ENCODE measurements around the gene CAMTA2. TPM values are rescaled to one million over a fixed set of nuclear protein-coding genes. Genes with fewer than 3 reads are reported as not detected.

The CAMTA2 gene, protein sequence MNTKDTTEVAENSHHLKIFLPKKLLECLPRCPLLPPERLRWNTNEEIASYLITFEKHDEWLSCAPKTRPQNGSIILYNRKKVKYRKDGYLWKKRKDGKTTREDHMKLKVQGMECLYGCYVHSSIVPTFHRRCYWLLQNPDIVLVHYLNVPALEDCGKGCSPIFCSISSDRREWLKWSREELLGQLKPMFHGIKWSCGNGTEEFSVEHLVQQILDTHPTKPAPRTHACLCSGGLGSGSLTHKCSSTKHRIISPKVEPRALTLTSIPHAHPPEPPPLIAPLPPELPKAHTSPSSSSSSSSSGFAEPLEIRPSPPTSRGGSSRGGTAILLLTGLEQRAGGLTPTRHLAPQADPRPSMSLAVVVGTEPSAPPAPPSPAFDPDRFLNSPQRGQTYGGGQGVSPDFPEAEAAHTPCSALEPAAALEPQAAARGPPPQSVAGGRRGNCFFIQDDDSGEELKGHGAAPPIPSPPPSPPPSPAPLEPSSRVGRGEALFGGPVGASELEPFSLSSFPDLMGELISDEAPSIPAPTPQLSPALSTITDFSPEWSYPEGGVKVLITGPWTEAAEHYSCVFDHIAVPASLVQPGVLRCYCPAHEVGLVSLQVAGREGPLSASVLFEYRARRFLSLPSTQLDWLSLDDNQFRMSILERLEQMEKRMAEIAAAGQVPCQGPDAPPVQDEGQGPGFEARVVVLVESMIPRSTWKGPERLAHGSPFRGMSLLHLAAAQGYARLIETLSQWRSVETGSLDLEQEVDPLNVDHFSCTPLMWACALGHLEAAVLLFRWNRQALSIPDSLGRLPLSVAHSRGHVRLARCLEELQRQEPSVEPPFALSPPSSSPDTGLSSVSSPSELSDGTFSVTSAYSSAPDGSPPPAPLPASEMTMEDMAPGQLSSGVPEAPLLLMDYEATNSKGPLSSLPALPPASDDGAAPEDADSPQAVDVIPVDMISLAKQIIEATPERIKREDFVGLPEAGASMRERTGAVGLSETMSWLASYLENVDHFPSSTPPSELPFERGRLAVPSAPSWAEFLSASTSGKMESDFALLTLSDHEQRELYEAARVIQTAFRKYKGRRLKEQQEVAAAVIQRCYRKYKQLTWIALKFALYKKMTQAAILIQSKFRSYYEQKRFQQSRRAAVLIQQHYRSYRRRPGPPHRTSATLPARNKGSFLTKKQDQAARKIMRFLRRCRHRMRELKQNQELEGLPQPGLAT
- 4.5 and 5.4 TPM in 2 replicates for total RNA-seq

DNA sequence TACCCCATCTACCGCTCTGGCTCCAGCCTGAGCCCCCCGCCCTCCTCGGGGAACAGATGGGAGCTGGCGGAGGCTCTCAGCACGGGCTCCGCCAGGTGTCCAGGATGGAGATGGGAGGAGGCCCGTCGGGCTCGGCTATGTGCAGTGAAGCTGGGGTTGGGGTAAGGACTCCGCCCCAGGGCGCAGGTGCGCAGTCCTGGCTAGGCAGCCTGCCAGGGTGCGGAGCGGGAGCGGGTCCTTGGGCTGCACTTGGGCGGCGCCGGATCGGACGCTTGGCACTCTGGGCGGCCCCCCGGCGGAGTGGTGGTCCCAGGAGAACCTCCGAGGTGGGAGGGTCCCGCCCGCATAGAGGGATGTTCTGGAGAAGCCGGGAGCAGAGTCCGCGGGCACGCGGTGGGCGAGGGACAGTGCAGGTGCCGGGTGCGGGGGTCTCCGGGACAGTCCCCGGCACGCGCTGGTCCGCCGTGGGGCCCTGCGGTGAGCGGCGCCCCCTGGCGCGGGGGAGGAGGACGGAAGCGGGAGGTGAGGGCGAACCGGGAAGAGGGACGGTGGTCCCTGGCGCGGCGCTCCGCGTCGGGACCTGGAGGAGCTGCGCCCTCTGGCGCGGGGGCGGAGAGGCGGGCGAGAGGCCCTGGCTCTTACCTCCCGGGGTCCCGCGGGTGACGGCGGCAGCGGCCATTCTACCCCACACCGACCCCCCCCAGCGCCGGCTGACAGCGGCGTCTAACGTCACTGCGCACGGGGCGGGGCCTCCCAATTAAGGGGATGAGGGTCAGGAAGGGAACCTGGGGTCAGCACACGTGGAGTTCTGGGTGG lies at the start of gene CAMTA2:
TSS of gene CAMTA2 (minus strand) at position 725 of the 816 bp plus-strand sequence. CDS start 1,453 bp downstream, outside the sequence.

DNA sequence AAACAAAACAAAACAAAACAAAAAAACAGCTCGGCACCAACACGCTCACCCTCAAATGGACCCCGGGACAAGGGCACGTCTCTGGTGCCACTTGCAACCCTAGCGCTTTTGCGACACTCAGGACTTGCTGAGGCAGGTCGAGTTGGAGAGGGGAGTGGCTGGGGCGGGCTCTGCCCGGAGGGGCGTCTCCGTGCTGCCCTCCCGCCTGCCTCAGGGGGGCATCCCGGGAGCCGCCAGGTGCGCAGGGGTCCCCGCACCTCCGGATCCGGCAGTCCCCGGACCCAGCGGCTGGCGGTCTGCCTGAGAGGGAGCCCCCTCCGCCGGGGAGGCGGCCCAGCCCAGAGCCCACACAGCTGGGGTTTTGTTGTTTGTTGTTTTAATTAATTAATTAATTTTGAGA lies 47.8 kb upstream of the CAMTA2 start, which contains the start of gene SLC52A1:
TSS of gene SLC52A1 (minus strand) at position 112 of the 400 bp plus-strand sequence. CDS start 820 bp downstream, outside the sequence.

DNA sequence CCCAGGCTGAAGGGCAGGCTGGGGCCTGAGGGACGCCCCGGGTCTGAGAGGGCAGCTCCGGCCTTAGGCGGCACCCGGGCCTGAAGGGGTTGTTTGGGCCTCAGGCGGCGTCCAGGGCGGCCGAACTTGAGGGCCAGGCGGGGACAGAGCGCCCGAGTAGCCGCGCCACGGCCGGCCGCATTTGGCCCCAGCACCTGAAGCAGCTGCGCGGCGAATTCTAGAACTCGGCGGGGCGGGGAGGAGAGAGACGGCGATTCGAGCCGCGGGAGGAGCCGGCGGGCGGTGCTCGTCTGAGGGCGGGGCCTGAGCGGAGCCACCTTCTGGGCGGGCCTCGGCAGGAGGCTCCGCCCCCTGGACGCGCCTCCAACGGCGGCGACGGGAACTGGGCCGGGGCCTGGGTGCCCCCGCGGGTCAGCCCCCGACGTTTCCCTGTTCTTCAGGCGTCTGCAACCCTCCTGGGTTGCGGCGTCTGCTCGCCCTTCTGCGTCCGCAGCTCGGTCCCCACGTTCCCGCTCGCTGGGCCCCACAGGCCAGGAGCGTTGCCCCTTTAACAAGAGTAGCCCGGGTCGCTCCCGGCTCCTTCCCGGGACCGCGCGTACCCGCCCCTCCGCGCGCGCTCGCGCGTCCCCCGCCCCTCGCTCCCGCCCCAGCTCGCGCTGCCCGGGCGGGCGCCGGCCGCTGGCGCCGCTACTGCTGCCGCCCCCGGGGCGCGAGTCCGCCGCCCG lies 10.0 kb upstream of the CAMTA2 start, which contains the start of the genes INCA1 and KIF1C:
TSS of gene INCA1 (minus strand) at position 221 of the 725 bp plus-strand sequence. CDS start 3,085 bp downstream, outside the sequence.
TSS of gene KIF1C (plus strand) at position 649 of the 725 bp plus-strand sequence. CDS start 2,297 bp downstream, outside the sequence.

DNA sequence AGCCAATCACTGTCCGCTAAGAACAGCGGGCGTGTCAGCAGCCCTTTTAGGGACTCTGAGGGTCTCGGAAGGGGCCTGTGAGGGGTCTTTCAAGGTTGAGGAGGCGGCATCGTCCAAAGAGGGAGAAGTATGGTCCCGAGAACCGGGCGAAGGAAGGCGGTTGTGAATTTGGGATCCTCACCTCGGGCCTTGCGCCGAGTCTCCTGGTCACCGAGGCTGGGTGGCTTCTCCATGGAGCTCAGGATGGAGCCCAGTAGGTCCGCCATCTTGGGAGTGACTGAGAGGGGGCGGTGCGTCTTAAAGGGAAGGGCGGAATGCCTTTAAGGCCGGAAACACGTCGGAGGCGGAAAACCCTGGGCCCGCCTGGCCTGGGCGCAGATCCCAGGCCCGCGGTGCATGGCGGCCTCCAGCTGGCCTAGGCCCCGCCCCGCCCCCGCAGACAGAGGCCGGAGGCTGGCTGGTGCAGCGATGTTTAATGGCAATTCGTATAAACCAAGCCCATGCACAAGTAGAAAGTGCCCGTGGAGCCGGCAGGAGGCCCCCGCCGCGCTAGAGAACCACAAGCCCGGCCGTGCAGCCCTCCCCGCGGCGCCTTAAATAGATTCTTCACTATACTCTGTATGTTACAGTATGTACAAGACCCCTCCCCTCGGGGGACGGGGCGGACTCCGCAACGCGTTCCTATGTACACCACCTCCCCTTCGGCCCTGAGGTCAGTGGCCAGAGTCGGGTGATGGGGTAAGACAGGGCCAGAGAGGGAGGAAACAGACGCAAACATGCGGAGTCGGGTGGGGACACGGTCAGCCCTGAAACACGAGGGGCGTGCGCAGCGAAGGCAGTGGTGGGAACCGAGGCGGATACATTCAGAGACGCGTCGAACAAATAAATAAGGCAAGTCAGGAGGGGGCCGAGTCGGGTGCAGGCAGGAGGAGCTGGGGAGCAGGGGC lies 19.7 kb downstream of the CAMTA2 start, which contains the start of gene SPAG7:
TSS of gene SPAG7 (minus strand) at position 279 of the 947 bp plus-strand sequence. CDS start at position 266, 13 bp downstream.

DNA sequence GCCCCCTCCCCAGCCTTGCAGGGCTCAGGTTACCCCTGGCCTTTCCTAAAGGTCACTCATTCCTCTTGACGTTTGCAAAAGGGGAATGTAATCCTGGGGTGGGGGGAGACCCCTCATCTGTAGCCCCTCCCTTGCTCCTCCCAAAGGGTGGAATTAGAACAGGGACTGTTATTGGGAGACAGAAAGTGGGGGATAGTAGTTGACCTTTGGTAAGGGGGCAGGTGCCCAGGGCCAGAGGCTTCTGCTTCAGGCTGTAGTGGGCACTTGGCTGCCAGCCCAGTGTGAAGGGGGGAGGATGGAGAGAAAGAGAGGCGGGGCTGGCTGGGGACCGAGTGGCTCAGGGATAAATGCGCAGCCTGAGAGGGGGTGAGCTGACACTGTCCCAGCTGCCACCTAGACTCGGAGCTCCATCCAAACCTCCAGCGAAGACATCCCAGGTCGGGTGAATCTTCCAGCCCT lies 36.7 kb downstream of the CAMTA2 start, which contains the start of gene ENO3:
TSS of gene ENO3 (plus strand) at position 374 of the 459 bp plus-strand sequence. CDS start 711 bp downstream, outside the sequence.

DNA sequence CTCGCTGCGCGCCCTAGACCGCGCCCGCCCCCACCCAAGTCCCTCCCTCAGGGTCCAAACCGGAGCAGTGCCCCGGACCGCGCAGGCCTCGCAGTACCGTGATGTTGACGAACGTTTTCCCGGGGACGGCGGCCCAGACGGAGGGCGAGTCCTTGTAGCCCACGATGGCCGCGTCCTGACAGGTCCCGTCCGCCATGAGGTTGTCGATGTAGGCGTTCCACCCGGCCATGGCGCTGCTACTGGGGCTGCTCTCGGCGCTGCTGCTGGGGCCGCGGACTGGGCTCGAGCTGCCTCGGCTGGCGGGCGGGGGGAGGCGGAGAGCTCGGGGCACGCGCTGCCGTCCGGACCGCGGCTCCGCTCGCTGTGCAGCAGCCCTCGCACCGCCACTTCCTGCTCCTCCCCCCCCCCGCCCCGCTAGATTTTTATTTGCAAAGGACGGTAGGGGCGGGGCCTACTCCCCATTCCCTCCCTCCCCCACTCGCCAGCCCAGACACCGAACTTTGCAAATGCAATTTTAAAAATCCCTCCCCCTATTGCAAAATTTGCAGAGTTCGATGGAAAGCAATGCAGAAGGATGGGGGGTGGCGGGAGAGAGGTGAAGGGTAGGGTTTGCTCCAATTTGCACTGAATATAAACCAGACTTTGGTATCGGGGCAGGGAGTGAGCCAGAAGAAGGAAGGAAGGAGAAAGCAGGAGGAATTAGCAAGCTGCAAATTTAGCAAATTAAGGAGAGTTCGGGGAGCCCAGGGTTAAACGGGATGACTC lies 39.1 kb downstream of the CAMTA2 start, which contains the start of gene PFN1:
TSS of gene PFN1 (minus strand) at position 365 of the 765 bp plus-strand sequence. CDS start at position 229, 136 bp downstream.

DNA sequence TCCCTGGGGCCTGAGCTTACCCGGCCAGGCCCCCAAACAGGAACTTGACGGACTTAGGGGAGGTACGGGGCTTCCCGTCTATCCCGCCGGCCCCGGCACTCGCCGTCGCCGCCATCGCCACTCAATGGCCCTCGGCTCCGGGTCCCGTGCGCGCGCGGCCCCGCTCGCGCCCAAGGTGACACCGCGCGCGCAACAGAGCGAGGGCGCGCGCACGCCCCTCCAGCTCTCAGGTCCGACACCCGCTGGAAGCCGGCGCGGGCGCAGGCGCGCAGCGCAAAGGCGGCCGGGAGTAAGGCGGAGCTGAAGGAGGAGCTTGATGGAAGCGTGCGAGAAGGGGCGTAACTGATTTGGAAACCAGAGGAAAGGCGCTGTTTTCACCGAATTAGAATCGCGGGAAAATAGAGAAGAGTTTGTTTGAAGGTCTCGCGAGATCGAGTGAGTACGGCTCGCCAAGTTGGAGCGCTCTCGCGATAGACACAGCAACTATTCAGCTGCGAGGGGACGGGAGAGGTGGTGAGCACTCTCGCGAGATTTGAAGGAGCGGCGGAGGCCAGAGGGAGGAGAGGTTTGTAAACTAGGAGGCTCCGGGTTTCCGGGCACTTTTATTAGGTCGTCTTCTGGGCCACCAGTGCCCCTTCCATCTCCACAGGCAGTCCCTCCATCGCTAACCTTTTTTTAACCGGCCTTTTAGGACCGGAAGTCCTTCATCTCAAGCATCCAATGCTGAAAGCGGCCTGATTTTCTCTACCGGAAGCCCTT lies 47.5 kb downstream of the CAMTA2 start, which contains the start of the genes RNF167 and SLC25A11:
TSS of gene RNF167 (plus strand) at position 473 of the 759 bp plus-strand sequence. CDS start 642 bp downstream, outside the sequence.
TSS of gene SLC25A11 (minus strand) at position 251 of the 759 bp plus-strand sequence. CDS start at position 115, 136 bp downstream.

DNA sequence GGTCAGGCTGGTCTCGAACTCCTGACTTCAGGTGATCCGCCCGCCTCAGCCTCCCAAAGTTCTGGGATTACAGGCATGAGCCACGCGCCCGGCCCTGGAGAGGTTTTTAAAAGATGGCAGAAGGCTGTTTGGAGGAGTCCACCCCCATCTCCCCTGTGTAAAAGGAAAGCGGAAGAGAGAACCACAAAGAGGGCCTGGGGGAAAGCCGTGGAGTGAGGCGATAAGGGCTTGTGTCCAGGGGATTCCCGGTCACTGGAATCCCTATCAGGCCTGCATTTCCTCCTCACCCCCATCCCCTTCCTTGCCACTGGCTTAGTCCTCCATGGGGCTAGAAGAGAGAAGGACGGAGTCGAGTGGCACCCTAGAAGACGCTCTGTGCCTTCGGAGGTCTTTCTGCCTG lies 55.5 kb downstream of the CAMTA2 start, which contains the start of gene GP1BA:
TSS of gene GP1BA (plus strand) at position 315 of the 400 bp plus-strand sequence. CDS start 328 bp downstream, outside the sequence.

Other genes starting within 250 kb of the CAMTA2 start
- 0.09 TPM in 1 of 2 replicates, not detected in the other for gene ZMYND15, start 247.8 kb downstream of the CAMTA2 start, total RNA-seq
- gene CXCL16, start 247.7 kb downstream of the CAMTA2 start, total RNA-seq: 0.63 and 1.6 TPM in 2 replicates
- gene TM4SF5, start 215.8 kb downstream of the CAMTA2 start, total RNA-seq: not detected in 2 replicates
- 1.1 and 1.2 TPM in 2 replicates for gene VMO1, start 201.3 kb downstream of the CAMTA2 start, total RNA-seq
- not detected in 2 replicates for gene GLTPD2, start 198.7 kb downstream of the CAMTA2 start, total RNA-seq
- 134 and 196 TPM in 2 replicates for gene PSMB6, start 191.5 kb downstream of the CAMTA2 start, total RNA-seq
- gene PLD2, start 180.5 kb downstream of the CAMTA2 start, total RNA-seq: 19.9 and 20.4 TPM in 2 replicates
- 25.7 and 31.9 TPM in 2 replicates for gene MINK1, start 154.3 kb downstream of the CAMTA2 start, total RNA-seq
- gene C17orf107, start 88.1 kb downstream of the CAMTA2 start, total RNA-seq: 3.2 and 3.5 TPM in 2 replicates
- gene CHRNE, start 84.6 kb downstream of the CAMTA2 start, total RNA-seq: 0.47 and 1.2 TPM in 2 replicates
- not detected in 2 replicates for gene GP1BA, start 55.4 kb downstream of the CAMTA2 start, total RNA-seq
- gene SLC25A11, start 47.6 kb downstream of the CAMTA2 start, total RNA-seq: 46.7 and 67.4 TPM in 2 replicates
- gene RNF167, start 47.4 kb downstream of the CAMTA2 start, total RNA-seq: 13.3 and 16.9 TPM in 2 replicates
- gene PFN1, start 39.1 kb downstream of the CAMTA2 start, total RNA-seq: 419 and 524 TPM in 2 replicates
- 2.2 TPM in 2 replicates for gene ENO3, start 36.6 kb downstream of the CAMTA2 start, total RNA-seq
- 51.7 and 58.0 TPM in 2 replicates for gene SPAG7, start 19.9 kb downstream of the CAMTA2 start, total RNA-seq
- gene INCA1, start 9.8 kb upstream of the CAMTA2 start, total RNA-seq: 0.09 and 0.32 TPM in 2 replicates
- gene KIF1C, start 10.3 kb upstream of the CAMTA2 start, total RNA-seq: 70.3 and 76.3 TPM in 2 replicates
- gene SLC52A1, start 47.8 kb upstream of the CAMTA2 start, total RNA-seq: 0.32 TPM in 1 of 2 replicates, not detected in the other
- gene ZFP3, start 90.8 kb upstream of the CAMTA2 start, total RNA-seq: 0.69 and 1.3 TPM in 2 replicates
- gene ZNF232, start 124.2 kb upstream of the CAMTA2 start, total RNA-seq: 6.3 and 7.7 TPM in 2 replicates
- gene USP6, start 128.4 kb upstream of the CAMTA2 start, total RNA-seq: under 0.01 TPM in 1 of 2 replicates, not detected in the other
- gene ZNF594, start 204.2 kb upstream of the CAMTA2 start, total RNA-seq: 4.8 and 6.5 TPM in 2 replicates
- not detected in 2 replicates for gene SCIMP, start 247.2 kb upstream of the CAMTA2 start, total RNA-seq

Data from bronchial smooth muscle cell (primary cell).